ENCODE data around the gene NSMCE1.
"Not testable (repeated sequence)": the region's sequence is repeated elsewhere in the genome, so short reads cannot be mapped to it uniquely, and the experiment has no call there.

Gene NSMCE1

DNA sequence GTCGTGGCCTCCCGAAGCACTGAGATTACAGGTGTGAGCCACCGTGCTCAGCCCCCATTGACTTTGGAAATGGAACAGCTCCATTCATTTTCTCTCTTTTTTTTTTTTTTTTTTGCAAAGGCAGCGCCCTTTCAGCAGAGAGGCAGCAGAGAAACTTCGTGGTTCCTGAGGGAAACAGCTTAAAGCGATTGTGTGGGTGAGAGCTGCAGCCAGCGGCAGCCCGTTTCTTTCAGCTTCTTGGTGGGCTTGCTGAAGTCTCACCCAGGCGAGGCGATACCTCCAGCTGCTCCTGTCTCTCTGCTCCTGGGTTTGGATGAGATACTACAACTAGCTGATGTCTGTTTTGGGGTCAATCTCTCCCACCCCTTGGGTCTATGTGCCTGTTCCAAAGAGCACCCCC, 57.5 kb downstream of the NSMCE1 start:
- no peak for DNase-seq

GRCh38 chr16:27210174-27210573, 58.4 kb downstream of the NSMCE1 start:
- no peak for DNase-seq

- DNase-seq, result no peak
Measured at GRCh38 chr16:27209591-27209990, 59.0 kb downstream of the NSMCE1 start.

DNA sequence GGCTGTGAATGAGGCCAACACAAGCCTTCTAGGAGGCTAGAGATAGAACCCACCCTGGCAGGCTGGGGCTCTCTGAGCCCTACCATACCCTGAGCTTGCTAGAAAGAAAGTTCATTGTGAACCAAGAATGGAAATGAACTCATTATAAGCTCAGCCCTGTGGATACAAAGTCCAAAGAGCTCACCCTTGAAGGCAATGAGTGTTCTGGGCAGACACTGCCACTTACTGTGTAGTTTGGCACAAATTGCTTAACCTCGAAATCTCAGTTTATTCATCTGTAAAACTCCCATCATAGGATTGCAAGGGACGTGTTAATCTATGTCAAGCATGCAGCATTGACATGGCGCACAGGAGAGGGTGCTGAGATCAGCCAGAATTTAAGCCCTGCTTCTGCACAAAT, 59.8 kb downstream of the NSMCE1 start:
- DNase-seq, result no peak

DNA sequence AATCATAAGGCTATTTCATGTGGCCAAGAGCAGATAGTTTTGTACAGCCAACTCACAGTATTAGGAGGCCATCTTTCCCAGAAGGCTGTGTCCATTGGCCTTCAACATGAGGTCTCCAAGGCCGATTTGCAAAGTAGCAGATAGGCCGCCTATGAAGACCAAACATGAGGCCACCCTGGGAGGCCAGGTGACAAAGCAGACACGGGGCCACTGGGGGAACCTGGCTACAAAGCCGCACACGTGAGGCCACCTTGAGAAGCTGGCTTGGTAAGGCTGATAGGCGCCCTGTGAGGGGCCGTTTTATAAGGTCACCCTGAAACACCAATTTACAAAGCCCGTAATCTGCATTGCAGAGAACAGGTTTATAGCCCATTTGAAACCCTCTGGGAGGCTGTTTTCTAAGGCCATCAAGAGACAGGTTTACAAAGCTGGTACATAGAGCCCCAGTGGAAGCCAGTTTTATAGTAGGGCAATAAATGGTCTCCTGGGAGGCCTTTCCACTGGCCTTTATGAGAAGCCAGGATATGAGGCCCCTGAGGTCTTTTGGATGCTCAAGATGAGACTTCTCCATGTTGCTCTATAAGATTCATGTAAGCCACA, 60.4 kb downstream of the NSMCE1 start:
- no peak for DNase-seq

DNA sequence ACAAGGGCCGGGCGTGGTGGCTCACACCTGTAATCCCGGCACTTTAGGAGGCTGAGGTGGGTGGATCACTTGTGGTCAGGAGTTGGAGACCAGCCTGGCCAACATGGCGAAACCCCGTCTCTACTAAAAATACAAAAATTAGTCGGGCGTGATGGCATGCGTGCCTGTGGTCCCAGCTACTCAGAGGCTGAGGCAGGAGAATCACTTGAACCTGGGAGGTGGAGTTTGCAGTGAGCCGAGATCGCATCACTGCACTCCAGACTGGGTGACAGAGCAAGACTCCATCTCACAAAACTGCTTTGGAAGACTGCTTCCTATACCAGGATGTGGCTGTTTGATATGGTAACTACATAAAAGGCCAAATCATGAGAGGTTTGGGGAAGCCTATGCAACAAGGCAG, 61.5 kb downstream of the NSMCE1 start:
- not testable (repeated sequence) for DNase-seq

DNA sequence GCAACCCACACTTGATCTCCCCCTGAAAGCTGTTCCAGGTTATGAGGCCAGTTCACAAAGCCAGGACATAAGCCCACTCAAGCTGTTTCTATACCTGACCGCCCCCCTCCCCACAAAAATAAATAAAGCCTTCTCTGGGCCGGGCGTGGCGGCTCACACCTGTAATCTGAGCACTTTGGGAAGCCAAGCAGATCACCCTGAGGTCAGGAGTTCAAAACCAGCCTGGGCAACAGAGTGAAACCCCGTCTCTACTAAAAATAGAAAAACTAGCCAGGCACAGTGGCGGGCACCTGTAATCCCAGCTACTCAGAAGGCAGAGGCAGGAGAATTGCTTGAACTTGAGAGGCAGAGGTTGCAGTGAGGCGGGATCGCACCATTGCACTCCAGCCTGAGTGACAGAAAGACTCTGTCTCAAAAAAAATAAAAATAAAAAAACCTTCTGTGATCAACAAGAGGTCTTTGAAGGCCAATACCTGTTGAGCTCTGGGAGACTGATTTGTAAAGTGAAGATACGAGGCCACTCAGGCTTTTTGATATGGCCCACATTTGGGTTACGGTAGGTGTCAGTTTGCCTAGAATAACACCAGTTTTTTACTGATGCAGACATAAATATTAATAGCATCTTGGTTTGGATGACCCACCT, 63.0 kb downstream of the NSMCE1 start:
- DNase-seq, result no peak

- DNase-seq, result no peak
Measured at GRCh38 chr16:27204312-27204915, 64.2 kb downstream of the NSMCE1 start.

- peak; percentile 97 for DNase-seq
Measured at GRCh38 chr16:27203507-27204311, 64.9 kb downstream of the NSMCE1 start, which contains the start of gene KDM8. Gene KDM8 (plus strand): TSS chr16:27203526. CDS start chr16:27210124, 6,598 bp downstream.

DNA sequence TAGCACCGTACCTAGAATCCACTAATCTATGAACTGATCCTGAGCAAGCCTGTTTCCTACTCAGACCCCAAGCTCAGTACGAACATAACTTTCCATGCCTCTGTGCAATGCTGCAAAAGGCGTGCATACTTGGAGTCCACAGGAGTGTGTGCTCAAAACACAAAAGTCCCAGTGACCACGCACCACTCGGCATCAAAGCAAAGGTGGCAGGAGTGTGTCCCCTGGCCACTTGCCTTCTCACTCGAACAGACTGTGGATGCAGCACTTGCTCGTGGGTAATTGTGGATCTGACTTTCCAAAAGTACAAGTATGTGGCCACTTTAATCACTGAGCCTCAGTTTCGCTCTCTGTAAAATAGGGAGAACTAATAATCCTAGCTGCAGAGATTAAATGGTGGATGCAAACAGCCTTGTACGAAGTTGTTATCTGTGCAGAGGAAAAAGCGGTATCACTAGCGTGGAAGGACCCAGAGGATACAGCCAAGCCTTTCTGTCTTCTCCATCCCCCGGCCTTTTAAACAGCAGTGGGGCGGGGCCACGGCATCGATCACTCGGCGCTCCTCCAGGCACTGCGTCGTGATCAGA, 65.6 kb downstream of the NSMCE1 start:
- no peak for DNase-seq

DNA sequence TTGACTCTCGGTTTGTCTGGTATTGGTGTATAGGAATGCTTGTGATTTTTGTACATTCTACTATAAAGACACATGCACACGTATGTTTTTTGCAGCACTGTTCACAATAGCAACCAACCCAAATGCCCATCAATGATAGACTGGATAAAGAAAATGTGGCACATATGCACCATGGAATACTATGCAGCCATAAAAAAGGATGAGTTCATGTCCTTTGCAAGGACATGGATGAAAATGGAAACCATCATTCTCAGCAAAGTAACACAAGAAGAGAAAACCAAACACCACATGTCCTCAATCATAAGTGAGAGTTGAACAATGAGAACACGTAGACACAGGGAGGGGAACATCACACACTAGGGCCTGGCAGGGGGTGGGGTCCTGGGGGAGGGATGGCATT, 67.7 kb downstream of the NSMCE1 start:
- DNase-seq, result not testable (repeated sequence)

- no peak for DNase-seq
Measured at GRCh38 chr16:27199736-27200135, 68.8 kb downstream of the NSMCE1 start.

DNA sequence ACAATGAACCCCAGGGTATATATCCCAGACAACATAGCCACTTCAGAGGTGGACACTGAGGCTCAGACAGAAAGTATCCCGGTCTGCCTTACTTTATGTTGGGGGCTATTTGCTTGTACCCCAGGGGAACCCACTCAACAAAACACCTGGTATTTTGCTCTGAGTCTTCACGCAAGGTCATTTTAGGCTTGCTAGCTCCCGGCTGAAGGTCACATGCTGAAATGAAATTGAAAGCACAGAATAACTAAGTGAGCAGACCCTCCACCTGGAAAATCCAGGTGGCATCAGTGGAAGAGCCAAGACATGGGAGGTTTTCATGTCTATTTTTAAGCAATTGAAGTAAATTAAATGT, 69.4 kb downstream of the NSMCE1 start:
- DNase-seq, result no peak

DNA sequence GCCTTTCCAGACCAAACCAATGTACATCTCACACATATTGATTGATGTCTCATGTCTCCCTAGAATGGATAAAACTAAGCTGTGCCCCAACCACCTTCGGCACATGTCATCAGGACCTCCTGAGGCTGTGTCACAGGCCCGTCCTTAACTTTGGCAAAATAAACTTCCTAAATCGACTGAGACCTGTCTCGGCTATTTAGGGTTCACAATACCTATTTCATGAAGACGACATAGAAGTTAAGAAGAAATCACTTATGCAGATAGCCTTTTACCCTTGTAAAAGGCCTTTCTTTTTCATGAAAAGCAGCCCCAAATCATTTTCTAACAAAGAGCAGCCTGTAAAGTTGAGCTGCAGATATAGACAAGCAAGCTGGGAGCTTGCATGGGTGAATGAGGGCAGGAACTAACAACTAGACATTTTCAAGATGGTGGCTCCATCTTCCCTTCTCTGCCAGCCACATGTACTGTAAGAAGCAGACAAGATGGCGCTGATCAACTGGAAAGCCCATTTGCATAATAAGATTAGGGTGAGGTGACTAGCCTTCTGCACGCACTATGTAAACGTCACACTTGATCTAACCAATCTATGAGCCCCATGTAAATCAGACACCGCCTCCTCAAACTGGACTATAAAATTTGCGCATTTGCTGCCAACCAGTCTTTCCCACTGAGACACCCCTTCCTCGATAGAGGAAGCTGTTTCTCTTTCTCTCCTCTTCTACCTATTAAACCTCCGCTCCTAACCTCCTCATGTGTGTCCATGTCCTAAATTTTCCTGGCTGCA, 69.9 kb downstream of the NSMCE1 start:
- DNase-seq, result no peak

DNA sequence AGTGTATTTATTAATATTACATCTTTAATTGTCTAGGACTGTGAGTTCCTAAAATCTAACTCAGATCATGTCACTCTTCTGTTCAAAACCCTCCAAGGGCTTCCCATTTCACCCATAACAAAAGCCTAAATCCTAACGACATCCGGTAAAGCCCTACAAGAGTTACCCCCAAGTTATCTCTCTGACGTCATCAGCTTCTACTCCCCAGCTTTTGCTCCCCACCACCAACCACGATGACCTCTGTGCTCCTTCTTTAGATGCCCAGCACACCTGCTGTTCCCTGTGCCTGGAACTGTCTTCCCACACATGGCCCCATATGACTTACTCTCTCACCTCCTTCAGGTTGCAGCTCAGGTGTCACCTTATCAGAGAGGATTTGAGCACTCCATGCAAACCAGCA, 71.6 kb downstream of the NSMCE1 start:
- DNase-seq, result no peak

- DNase-seq, result no peak
Measured at GRCh38 chr16:27195941-27196595, 72.5 kb downstream of the NSMCE1 start.

GRCh38 chr16:27195076-27195741, 73.4 kb downstream of the NSMCE1 start:
- no peak for DNase-seq

- no peak for DNase-seq
Measured at GRCh38 chr16:27193300-27193990, 75.1 kb downstream of the NSMCE1 start.

DNA sequence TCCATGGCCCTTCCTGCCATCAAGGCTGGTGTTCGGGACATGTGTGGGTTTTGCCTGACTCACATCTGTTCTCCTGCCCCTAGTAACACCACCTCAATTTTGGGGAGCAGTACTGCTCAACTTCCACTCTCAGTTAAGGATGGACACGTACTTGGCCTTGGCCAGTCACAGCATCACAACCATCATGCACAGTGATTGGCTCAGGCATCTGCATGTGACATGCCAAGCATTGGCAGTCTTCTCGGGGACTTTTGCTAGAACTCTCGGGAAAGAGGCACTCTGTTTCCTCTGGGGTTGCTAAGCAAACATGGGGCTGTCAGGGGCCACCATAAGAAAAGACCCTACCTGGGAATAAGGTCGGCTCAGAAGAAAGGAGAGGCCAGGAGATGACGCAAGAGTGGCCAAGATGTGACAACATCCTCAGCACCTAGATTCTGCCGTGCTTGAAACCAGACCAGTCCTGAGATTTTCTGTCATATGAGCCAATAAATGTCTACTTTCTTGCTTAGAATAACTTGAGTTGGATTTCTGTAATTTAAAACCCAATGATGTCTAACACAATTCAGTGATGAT, 77.1 kb downstream of the NSMCE1 start:
- no peak for DNase-seq

- no peak for DNase-seq
Measured at GRCh38 chr16:27190316-27190871, 78.2 kb downstream of the NSMCE1 start.

All from NCI-H1436 treated with DMSO at 0.1 percent for 48 hours (cell line).